ENCODE measurements around the gene ZNF701.
A peak's percentile ranks its signal among the peaks of the same experiment; 100 is the strongest.
"Not testable (repeated sequence)": the region's sequence is repeated elsewhere in the genome, so short reads cannot be mapped to it uniquely, and the experiment has no call there.

Gene ZNF701

GRCh38 chr19:52570000-52570861, at the start of gene ZNF701:
ZNF701 (plus strand) TSS chr19:52570287; CDS start chr19:52574148, 3,861 bp downstream.
- H3K27ac Mint-ChIP-seq: peak within 1 kb of the TSS; percentile 94
- peak; percentile 98 for ATAC-seq
- DNase-seq: peak; percentile 96
- no peaks in the 10 kb centered on the region for H3K27me3 Mint-ChIP-seq
- H3K36me3 Mint-ChIP-seq (ENCODE audit: low read depth): peaks cover 64% of the 10 kb centered on the region
- peaks cover 27% of the 10 kb centered on the region for H3K4me1 Mint-ChIP-seq
- H3K9me3 Mint-ChIP-seq: peaks cover 44% of the 10 kb centered on the region
- H3K4me3 Mint-ChIP-seq: peak within 1 kb of the TSS; percentile 96

- Mint-ChIP-seq H3K27ac (no peak overlapping the region), H3K4me1 (peaks cover 6% of the 10 kb centered on the region), H3K4me3 (no peak overlapping the region), H3K27me3 (no peaks in the 10 kb centered on the region), H3K9me3 (peaks cover 42% of the 10 kb centered on the region), H3K36me3 (ENCODE audit: low read depth) (peaks cover 13% of the 10 kb centered on the region)
- DNase-seq (no peak), ATAC-seq (no peak)
Measured at GRCh38 chr19:52522551-52522950, 47.5 kb upstream of the ZNF701 start.

GRCh38 chr19:52524086-52524485, 46.0 kb upstream of the ZNF701 start:
- H3K27ac Mint-ChIP-seq: no peak overlapping the region
- no peaks in the 10 kb centered on the region for H3K27me3 Mint-ChIP-seq
- H3K36me3 Mint-ChIP-seq (ENCODE audit: low read depth): peaks cover 13% of the 10 kb centered on the region
- ATAC-seq: no peak
- H3K4me3 Mint-ChIP-seq: no peak overlapping the region
- H3K9me3 Mint-ChIP-seq: peaks cover 38% of the 10 kb centered on the region
- DNase-seq: no peak
- H3K4me1 Mint-ChIP-seq: peaks cover 16% of the 10 kb centered on the region

GRCh38 chr19:52527134-52527955, 42.7 kb upstream of the ZNF701 start, which contains the start of gene ZNF808:
ZNF808 (plus strand) TSS chr19:52527668; CDS start chr19:52543285, 15,617 bp downstream.
- ATAC-seq (peak; percentile 92), DNase-seq (peak; percentile 96)
- H3K4me1 Mint-ChIP-seq: peaks cover 19% of the 10 kb centered on the region
- peak within 1 kb of the TSS; percentile 93 for H3K27ac Mint-ChIP-seq
- no peaks in the 10 kb centered on the region for H3K27me3 Mint-ChIP-seq
- peaks cover 14% of the 10 kb centered on the region for H3K9me3 Mint-ChIP-seq
- H3K4me3 Mint-ChIP-seq: peak within 1 kb of the TSS; percentile 93
- H3K36me3 Mint-ChIP-seq (ENCODE audit: low read depth): peaks cover 24% of the 10 kb centered on the region

- peaks cover 19% of the 10 kb centered on the region for H3K4me1 Mint-ChIP-seq
- peak overlapping the region; percentile 93 for H3K4me3 Mint-ChIP-seq
- no peaks in the 10 kb centered on the region for H3K27me3 Mint-ChIP-seq
- DNase-seq (peak; percentile 7), ATAC-seq (no peak)
- H3K9me3 Mint-ChIP-seq: peaks cover 9% of the 10 kb centered on the region
- peak overlapping the region; percentile 93 for H3K27ac Mint-ChIP-seq
- peaks cover 28% of the 10 kb centered on the region for H3K36me3 Mint-ChIP-seq (ENCODE audit: low read depth)
Measured at GRCh38 chr19:52527956-52528351, 42.1 kb upstream of the ZNF701 start.

- Mint-ChIP-seq H3K27ac (no peak overlapping the region), H3K36me3 (ENCODE audit: low read depth) (peaks cover 47% of the 10 kb centered on the region), H3K4me1 (peaks cover 33% of the 10 kb centered on the region), H3K9me3 (peaks cover 8% of the 10 kb centered on the region), H3K4me3 (no peak overlapping the region), H3K27me3 (no peaks in the 10 kb centered on the region)
- DNase-seq (no peak), ATAC-seq (no peak)
Measured at GRCh38 chr19:52532480-52532879, 37.6 kb upstream of the ZNF701 start.

GRCh38 chr19:52533901-52534300, 36.2 kb upstream of the ZNF701 start:
- Mint-ChIP-seq H3K9me3 (peaks cover 13% of the 10 kb centered on the region), H3K27ac (no peak overlapping the region), H3K4me3 (no peak overlapping the region), H3K27me3 (no peaks in the 10 kb centered on the region), H3K36me3 (ENCODE audit: low read depth) (peaks cover 47% of the 10 kb centered on the region), H3K4me1 (peaks cover 27% of the 10 kb centered on the region)
- no peak for ATAC-seq
- no peak for DNase-seq

- H3K4me3 Mint-ChIP-seq: peak overlapping the region; percentile 85
- peak overlapping the region; percentile 90 for H3K27ac Mint-ChIP-seq
- H3K27me3 Mint-ChIP-seq, ATAC-seq: not testable (repeated sequence)
- H3K36me3 Mint-ChIP-seq (ENCODE audit: low read depth): peaks cover 53% of the 10 kb centered on the region
- DNase-seq: peak; percentile 22
- peaks cover 26% of the 10 kb centered on the region for H3K4me1 Mint-ChIP-seq
- peaks cover 14% of the 10 kb centered on the region for H3K9me3 Mint-ChIP-seq
Measured at GRCh38 chr19:52535385-52535770, 34.7 kb upstream of the ZNF701 start.

GRCh38 chr19:52535771-52536447, 34.2 kb upstream of the ZNF701 start:
- peak overlapping the region; percentile 85 for H3K4me3 Mint-ChIP-seq
- H3K36me3 Mint-ChIP-seq (ENCODE audit: low read depth): peaks cover 53% of the 10 kb centered on the region
- peak; percentile 95 for ATAC-seq
- peak overlapping the region; percentile 90 for H3K27ac Mint-ChIP-seq
- no peaks in the 10 kb centered on the region for H3K27me3 Mint-ChIP-seq
- DNase-seq: peak; percentile 93
- peaks cover 14% of the 10 kb centered on the region for H3K9me3 Mint-ChIP-seq
- H3K4me1 Mint-ChIP-seq: peaks cover 28% of the 10 kb centered on the region

GRCh38 chr19:52536448-52536800, 33.7 kb upstream of the ZNF701 start:
- H3K27ac Mint-ChIP-seq: peak overlapping the region; percentile 90
- ATAC-seq: peak; percentile 53
- peak; percentile 54 for DNase-seq
- H3K9me3 Mint-ChIP-seq: peaks cover 14% of the 10 kb centered on the region
- H3K27me3 Mint-ChIP-seq: no peaks in the 10 kb centered on the region
- peaks cover 30% of the 10 kb centered on the region for H3K4me1 Mint-ChIP-seq
- H3K4me3 Mint-ChIP-seq: peak overlapping the region; percentile 85
- peaks cover 55% of the 10 kb centered on the region for H3K36me3 Mint-ChIP-seq (ENCODE audit: low read depth)

GRCh38 chr19:52538815-52539214, 31.3 kb upstream of the ZNF701 start:
- not testable (repeated sequence) for DNase-seq, H3K27ac Mint-ChIP-seq, ATAC-seq, H3K27me3 Mint-ChIP-seq, H3K4me3 Mint-ChIP-seq
- H3K9me3 Mint-ChIP-seq: peaks cover 26% of the 10 kb centered on the region
- H3K36me3 Mint-ChIP-seq (ENCODE audit: low read depth): peaks cover 60% of the 10 kb centered on the region
- H3K4me1 Mint-ChIP-seq: peaks cover 49% of the 10 kb centered on the region

GRCh38 chr19:52541176-52541575, 28.9 kb upstream of the ZNF701 start:
- ATAC-seq, H3K27ac Mint-ChIP-seq, DNase-seq, H3K4me3 Mint-ChIP-seq, H3K27me3 Mint-ChIP-seq: not testable (repeated sequence)
- H3K9me3 Mint-ChIP-seq: peaks cover 31% of the 10 kb centered on the region
- peaks cover 71% of the 10 kb centered on the region for H3K36me3 Mint-ChIP-seq (ENCODE audit: low read depth)
- H3K4me1 Mint-ChIP-seq: peaks cover 42% of the 10 kb centered on the region

- H3K4me3 Mint-ChIP-seq: no peak overlapping the region
- no peak for DNase-seq
- no peak for ATAC-seq
- H3K4me1 Mint-ChIP-seq: peaks cover 37% of the 10 kb centered on the region
- H3K27me3 Mint-ChIP-seq: no peaks in the 10 kb centered on the region
- H3K27ac Mint-ChIP-seq: no peak overlapping the region
- peaks cover 29% of the 10 kb centered on the region for H3K9me3 Mint-ChIP-seq
- H3K36me3 Mint-ChIP-seq (ENCODE audit: low read depth): peaks cover 75% of the 10 kb centered on the region
Measured at GRCh38 chr19:52541608-52542007, 28.5 kb upstream of the ZNF701 start.

GRCh38 chr19:52542541-52542940, 27.5 kb upstream of the ZNF701 start:
- not testable (repeated sequence) for DNase-seq, ATAC-seq, H3K27me3 Mint-ChIP-seq
- Mint-ChIP-seq H3K9me3 (peaks cover 27% of the 10 kb centered on the region), H3K4me3 (peak overlapping the region; percentile 35), H3K4me1 (peaks cover 29% of the 10 kb centered on the region), H3K36me3 (ENCODE audit: low read depth) (peaks cover 80% of the 10 kb centered on the region), H3K27ac (peak overlapping the region; percentile 77)
